Left ventricle myocardium inferior (tissue), 1 donor: ENCODE data around the gene AJM1. TPM values are rescaled to one million over a fixed set of nuclear protein-coding genes. Genes with fewer than 3 reads are reported as not detected.

Source experiments
- DNase-seq: peaks from one replicate; pipeline ENCODE4 v3.0.0-alpha.2; 2020
- H3K27ac ChIP-seq: fragments of 200-600 bp; replicated peaks from 2 replicates; pipeline ENCODE4 v1.8.0; 2021
- H3K27me3 ChIP-seq: fragments of 200-600 bp; 2 replicates; pipeline ENCODE4 v1.8.0; 2021; ENCODE audit warnings: low read depth
- H3K36me3 ChIP-seq: fragments of 200-600 bp; 2 replicates; pipeline ENCODE4 v1.8.0; 2021
- H3K4me1 ChIP-seq: fragments of 200-600 bp; 2 replicates; pipeline ENCODE4 v1.8.0; 2021
- H3K4me3 ChIP-seq: fragments of 200-600 bp; 2 replicates; pipeline ENCODE4 v1.8.0; 2021; ENCODE audit warnings: mild to moderate bottlenecking, moderate library complexity
- H3K9me3 ChIP-seq: fragments of 200-600 bp; replicated peaks from 2 replicates; pipeline ENCODE4 v1.8.0; 2021
- intact Hi-C: fragments of 100-400 bp; cut with micrococcal nuclease; formaldehyde crosslinking; loops from one replicate; pipeline ENCODE4 v1.11.0; 2022
- total RNA-seq: library from RNA; stranded (reverse); fragmentation: NEBNext Ultra II Directional; extraction: Animal tissue kit (Norgen Biotek cat#: 25700); gene quantifications from one replicate; pipeline ENCODE4 v1.2.1, GENCODE V29; 2021
- TF ChIP-seq, protein P1 (sequence below): fragments of 200-600 bp; IDR thresholded peaks from 2 replicates; pipeline ENCODE4 v1.8.0; 2021; ENCODE audit warnings: antibody characterized with exemption, mild to moderate bottlenecking, borderline replicate concordance
- donor health status: DM: no; HTN: yes; CAD: no; lungs with severe emphysema.

Gene AJM1
- total RNA-seq, 1 donor from 2014 or later = 7.7 TPM

DNA sequence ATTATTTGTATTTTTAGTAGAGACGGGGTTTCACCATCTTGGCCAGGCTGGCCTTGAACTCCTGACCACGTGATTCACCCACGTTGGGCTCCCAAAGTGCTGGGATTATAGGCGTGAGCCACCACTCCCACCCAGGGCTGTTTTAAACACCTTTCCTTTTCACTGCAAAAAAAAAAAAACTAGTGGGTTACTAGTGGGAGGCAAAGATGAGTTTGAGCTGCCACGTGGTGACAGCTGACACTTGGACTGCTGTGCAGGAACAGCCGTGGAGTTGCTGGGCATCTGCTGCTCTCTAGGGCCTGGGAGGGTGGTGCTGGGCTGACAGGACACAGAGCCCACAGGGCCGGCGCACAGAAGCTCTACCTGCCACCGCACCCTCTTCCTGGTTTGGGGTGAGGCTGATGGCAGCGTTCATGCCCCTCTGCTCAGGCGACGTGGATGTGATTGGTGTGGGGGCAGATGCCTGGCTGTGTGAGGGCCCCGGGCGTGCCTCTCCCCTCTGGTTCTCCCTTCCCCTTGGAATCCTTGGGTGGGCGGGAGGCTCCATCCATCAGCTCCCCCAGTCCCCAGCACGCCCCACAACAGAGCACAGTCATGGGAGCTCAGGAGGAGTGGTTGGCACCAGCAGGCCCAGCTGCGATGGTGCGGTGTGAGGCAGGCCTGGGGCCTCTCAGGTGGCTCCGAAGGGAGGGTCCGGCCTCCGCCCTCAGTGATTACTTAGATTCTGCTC is 17.6 kb upstream of the AJM1 start:
- intact Hi-C loops = no loop called here
- no peak overlapping the region for H3K4me3 ChIP-seq
- peaks cover 18% of the 10 kb centered on the region for H3K4me1 ChIP-seq
- no peak overlapping the region for H3K27ac ChIP-seq
- DNase-seq = no peak
- TF ChIP-seq, protein P1, sequence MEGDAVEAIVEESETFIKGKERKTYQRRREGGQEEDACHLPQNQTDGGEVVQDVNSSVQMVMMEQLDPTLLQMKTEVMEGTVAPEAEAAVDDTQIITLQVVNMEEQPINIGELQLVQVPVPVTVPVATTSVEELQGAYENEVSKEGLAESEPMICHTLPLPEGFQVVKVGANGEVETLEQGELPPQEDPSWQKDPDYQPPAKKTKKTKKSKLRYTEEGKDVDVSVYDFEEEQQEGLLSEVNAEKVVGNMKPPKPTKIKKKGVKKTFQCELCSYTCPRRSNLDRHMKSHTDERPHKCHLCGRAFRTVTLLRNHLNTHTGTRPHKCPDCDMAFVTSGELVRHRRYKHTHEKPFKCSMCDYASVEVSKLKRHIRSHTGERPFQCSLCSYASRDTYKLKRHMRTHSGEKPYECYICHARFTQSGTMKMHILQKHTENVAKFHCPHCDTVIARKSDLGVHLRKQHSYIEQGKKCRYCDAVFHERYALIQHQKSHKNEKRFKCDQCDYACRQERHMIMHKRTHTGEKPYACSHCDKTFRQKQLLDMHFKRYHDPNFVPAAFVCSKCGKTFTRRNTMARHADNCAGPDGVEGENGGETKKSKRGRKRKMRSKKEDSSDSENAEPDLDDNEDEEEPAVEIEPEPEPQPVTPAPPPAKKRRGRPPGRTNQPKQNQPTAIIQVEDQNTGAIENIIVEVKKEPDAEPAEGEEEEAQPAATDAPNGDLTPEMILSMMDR = no peak
- no peaks in the 10 kb centered on the region for H3K27me3 ChIP-seq
- peaks cover 58% of the 10 kb centered on the region for H3K36me3 ChIP-seq
- no peaks in the 10 kb centered on the region for H3K9me3 ChIP-seq

GRCh38 chr9:136825295-136826187 is 16.7 kb upstream of the AJM1 start:
- H3K27ac ChIP-seq = no peak overlapping the region
- intact Hi-C loops = no loop called here
- H3K9me3 ChIP-seq = no peaks in the 10 kb centered on the region
- TF ChIP-seq, protein P1 = no peak
- peaks cover 67% of the 10 kb centered on the region for H3K36me3 ChIP-seq
- H3K27me3 ChIP-seq = no peaks in the 10 kb centered on the region
- H3K4me3 ChIP-seq = no peak overlapping the region
- no peak for DNase-seq
- H3K4me1 ChIP-seq = peaks cover 16% of the 10 kb centered on the region

GRCh38 chr9:136826188-136826541 is 16.1 kb upstream of the AJM1 start:
- H3K4me3 ChIP-seq = no peak overlapping the region
- peaks cover 10% of the 10 kb centered on the region for H3K4me1 ChIP-seq
- no peak overlapping the region for H3K27ac ChIP-seq
- intact Hi-C loops = no loop called here
- H3K27me3 ChIP-seq = no peaks in the 10 kb centered on the region
- no peaks in the 10 kb centered on the region for H3K9me3 ChIP-seq
- no peak for DNase-seq
- TF ChIP-seq, protein P1 = no peak
- H3K36me3 ChIP-seq = peaks cover 73% of the 10 kb centered on the region

DNA sequence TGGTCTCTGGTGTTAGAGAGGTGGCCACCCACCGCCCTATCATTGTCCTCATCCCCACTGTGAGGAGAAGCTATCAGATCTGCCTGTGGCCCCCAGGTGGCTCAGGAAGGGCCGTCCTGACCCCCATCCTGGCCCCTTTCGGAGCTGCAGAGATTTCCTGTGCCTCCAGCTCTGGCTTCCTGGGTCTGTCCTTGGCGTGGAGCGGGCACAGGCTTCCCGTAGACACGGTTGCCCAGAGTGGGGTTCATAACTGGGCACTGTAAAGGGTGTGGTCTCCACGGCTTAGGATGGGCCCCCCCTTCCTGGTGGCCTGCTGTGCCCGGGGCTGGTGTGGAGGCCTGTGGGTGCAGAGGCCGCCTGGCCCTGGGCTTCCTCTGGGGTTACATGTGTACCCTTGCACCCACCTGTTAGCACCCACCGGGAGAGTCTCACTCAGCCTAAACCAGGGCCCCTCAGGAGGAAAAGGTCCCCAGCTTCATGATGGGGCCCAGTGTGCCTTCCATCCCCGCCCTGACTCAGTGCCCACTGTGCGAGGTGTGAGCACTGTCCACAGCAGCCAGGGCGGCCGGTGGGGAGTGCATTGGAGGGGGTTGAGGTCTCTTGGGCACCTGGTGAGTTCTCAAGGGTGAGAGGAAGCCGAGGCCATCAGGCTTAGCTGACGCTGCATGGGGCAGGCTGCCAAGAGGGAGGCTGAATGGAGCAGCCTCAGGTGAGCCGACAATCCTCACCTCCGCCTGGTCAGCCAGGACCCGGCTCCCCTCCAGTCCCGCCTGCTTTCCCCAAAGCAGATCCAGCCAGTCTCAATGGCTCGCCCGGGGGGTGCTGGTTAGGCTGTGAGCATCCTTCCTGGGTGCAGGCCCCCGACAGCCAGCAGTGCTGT is 15.3 kb upstream of the AJM1 start:
- no peak overlapping the region for H3K4me3 ChIP-seq
- TF ChIP-seq, protein P1 = no peak
- H3K4me1 ChIP-seq = peaks cover 2% of the 10 kb centered on the region
- H3K36me3 ChIP-seq = peaks cover 81% of the 10 kb centered on the region
- no peak for DNase-seq
- H3K27me3 ChIP-seq = no peaks in the 10 kb centered on the region
- no peaks in the 10 kb centered on the region for H3K9me3 ChIP-seq
- intact Hi-C loops = no loop called here
- no peak overlapping the region for H3K27ac ChIP-seq

DNA sequence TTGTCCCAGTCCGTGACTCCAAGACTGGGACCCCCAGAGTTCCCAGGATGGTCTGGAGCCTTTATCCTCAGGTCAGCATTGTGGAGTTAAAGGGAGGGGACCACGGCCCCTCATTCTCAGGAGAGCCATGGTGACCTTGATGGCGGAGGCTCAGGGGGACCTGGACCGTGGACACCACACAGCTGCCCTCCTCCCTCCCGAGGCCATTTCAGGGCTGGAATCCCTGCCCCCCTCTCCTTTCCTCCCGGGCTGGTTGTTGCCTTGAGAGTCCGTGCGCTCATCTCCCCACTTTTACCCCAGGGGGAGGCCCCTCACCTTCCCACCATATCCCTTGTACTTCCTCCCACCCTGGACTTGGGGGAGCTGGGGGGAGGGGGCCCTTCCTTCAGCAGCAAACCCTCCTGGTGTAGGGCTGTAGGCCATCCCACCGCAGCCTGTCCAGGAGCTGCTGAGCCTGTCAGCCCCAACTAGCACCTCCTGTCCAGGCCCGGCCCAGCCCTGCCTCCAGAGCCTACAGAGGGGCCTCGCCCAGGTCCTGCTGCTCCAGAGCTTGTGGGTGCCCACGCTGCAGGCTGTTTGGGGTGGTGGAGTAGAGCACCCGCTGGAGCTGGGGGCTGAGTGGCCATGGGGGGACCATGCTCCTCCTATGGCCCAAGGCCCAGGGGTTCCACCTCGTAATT is 14.3 kb upstream of the AJM1 start:
- TF ChIP-seq, protein P1 = no peak
- Histone ChIP-seq H3K36me3 (peaks cover 89% of the 10 kb centered on the region), H3K27me3 (no peaks in the 10 kb centered on the region), H3K4me3 (no peak overlapping the region), H3K27ac (no peak overlapping the region), H3K9me3 (no peaks in the 10 kb centered on the region), H3K4me1 (no peaks in the 10 kb centered on the region)
- DNase-seq = peak; percentile 7
- intact Hi-C loops = no loop called here
